Keratinocyte (primary cell): ENCODE measurements around the gene UBE2D3. TPM values are rescaled to one million over a fixed set of nuclear protein-coding genes. Genes with fewer than 3 reads are reported as not detected.

Experiments
- DNase-seq: peaks from one replicate; pipeline ENCODE4 v3.0.0-alpha.2; 2011; ENCODE audit warnings: low read depth, missing footprints, low spot score
- FAIRE-seq: peaks from 2 replicates; lab custom pipeline; 2011; peaks lifted over from hg19 to GRCh38; lab: Jason Lieb, UNC
- H2AFZ ChIP-seq: 2 replicates; pipeline ENCODE4 v1.6.0; 2012; ENCODE audit warnings: low read length, control low read depth, inconsistent platforms; ENCODE audit not compliant: control insufficient read depth
- H3K27ac ChIP-seq: 2 replicates; pipeline ENCODE4 v1.5.1; 2011; ENCODE audit warnings: low read length; ENCODE audit not compliant: control insufficient read depth, insufficient read depth
- H3K27me3 ChIP-seq: 3 replicates; pipeline ENCODE4 v1.6.0; 2011; ENCODE audit warnings: low read length; ENCODE audit not compliant: control insufficient read depth, insufficient read depth; ENCODE audit errors: extremely low read depth
- H3K36me3 ChIP-seq, 2 experiments: 2 replicates in 1 of 2; 3 replicates in 1 of 2; pipeline ENCODE4 v1.5.1; 2011; ENCODE audit warnings: low read length in 2 of 2, mild to moderate bottlenecking in 1 of 2; ENCODE audit not compliant: control insufficient read depth in 2 of 2, insufficient read depth in 2 of 2; ENCODE audit errors: extremely low read depth in 1 of 2
- H3K4me1 ChIP-seq: 3 replicates; pipeline ENCODE4 v1.5.1; 2011; ENCODE audit warnings: low read length; ENCODE audit not compliant: control insufficient read depth, insufficient read depth; ENCODE audit errors: extremely low read depth
- H3K4me2 ChIP-seq: 3 replicates; pipeline ENCODE4 v1.6.0; 2011; ENCODE audit warnings: low read depth, low read length; ENCODE audit not compliant: control insufficient read depth, insufficient read depth; ENCODE audit errors: extremely low read depth
- H3K4me3 ChIP-seq, 3 experiments: fragments of 200-600 bp in 1 of 3; sonication (generic) in 1 of 3; 2 replicates in 2 of 3; 3 replicates in 1 of 3; pipeline ENCODE4 v1.5.1; 2011 to 2016; ENCODE audit warnings: low read length in 3 of 3, mild to moderate bottlenecking in 3 of 3, control low read depth in 2 of 3, inconsistent platforms in 1 of 3, low read depth in 1 of 3, mixed read lengths in 1 of 3, mixed run types in 1 of 3, moderate library complexity in 1 of 3; ENCODE audit not compliant: control insufficient read depth in 2 of 3, insufficient read depth in 2 of 3; ENCODE audit errors: extremely low read depth in 1 of 3
- H3K79me2 ChIP-seq: 2 replicates; pipeline ENCODE4 v1.6.0; 2012; ENCODE audit warnings: low read length; ENCODE audit not compliant: control insufficient read depth, insufficient read depth
- H3K9ac ChIP-seq: 3 replicates; pipeline ENCODE4 v1.6.0; 2011; ENCODE audit warnings: low read length; ENCODE audit not compliant: control insufficient read depth, insufficient read depth; ENCODE audit errors: extremely low read depth
- H3K9me1 ChIP-seq: 3 replicates; pipeline ENCODE4 v1.6.0; 2011; ENCODE audit warnings: low read length; ENCODE audit not compliant: control insufficient read depth, insufficient read depth; ENCODE audit errors: extremely low read depth
- H3K9me3 ChIP-seq: 2 replicates; pipeline ENCODE4 v1.5.1; 2012; ENCODE audit warnings: low read depth, low read length; ENCODE audit not compliant: control insufficient read depth
- H4K20me1 ChIP-seq: 3 replicates; pipeline ENCODE4 v1.6.0; 2011; ENCODE audit warnings: low read length; ENCODE audit not compliant: control insufficient read depth, insufficient read depth; ENCODE audit errors: extremely low read depth
- EZH2 ChIP-seq: IDR thresholded peaks from one replicate; pipeline ENCODE4 v1.6.1; 2012; ENCODE audit warnings: inconsistent platforms, mild to moderate bottlenecking, low read length, moderate library complexity
- dilution Hi-C: fragments of 300-500 bp; cut with MboI; formaldehyde crosslinking; loops from one replicate; pipeline ENCODE4 v1.7.0; 2020; ENCODE audit warnings: low sequenced_read_pairs; ENCODE audit not compliant: extremely low pct_ligation_motif_present
- polyA plus RNA-seq, 5 experiments: library from polyadenylated mRNA; depleted of rRNA in 3 of 5; stranded (reverse) in 3 of 5; stranded (forward) in 1 of 5; unstranded in 1 of 5; fragments of >200 nt; gene quantifications; 1 replicate in 1 of 5; 2 replicates in 3 of 5; 3 replicates in 1 of 5; pipeline versions ENCODE4 v1.2.1 to v1.2.3, GENCODE V29; 2011 to 2012; ENCODE audit warnings: missing spikeins in 2 of 5, low read depth in 1 of 5, low replicate concordance in 1 of 5
- TF ChIP-seq, protein P1 (sequence below), 3 experiments: IDR thresholded peaks in 1 of 3; conservative IDR thresholded peaks in 1 of 3; optimal IDR thresholded peaks in 1 of 3; 2 replicates in 2 of 3; 3 replicates in 1 of 3; pipeline versions ENCODE3 to v1.5.1; 2011; ENCODE audit warnings: low read length in 3 of 3, mild to moderate bottlenecking in 3 of 3, moderate library complexity in 2 of 3, control low read depth in 1 of 3, inconsistent platforms in 1 of 3; ENCODE audit not compliant: insufficient read depth in 2 of 3; ENCODE audit errors: extremely low read depth in 1 of 3

Gene UBE2D3
- polyA plus RNA-seq, 1 donor (not counting 4 experiments of a cell fraction or from before 2014, with no cell fraction given) = 567 TPM

DNA sequence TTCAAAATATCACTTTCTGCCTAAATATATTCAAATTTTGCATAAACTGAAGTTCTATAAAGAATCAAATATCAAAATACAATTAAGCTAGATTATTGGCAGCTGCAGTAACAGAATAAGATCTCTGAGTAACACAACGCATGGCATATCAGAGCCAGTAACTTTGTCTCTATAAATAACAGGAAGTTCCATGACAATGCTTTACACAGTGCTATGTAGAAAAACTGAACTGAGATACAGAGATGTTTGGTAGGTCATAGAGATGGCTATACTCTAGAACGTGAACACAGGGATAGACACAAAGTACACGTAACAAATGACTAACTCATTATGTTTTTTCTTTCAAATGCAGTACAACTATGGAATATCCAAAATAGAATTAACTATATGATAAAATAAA is 18.2 kb downstream of the UBE2D3 start:
- peak; percentile 32 for FAIRE-seq
- Histone ChIP-seq H3K9ac (no peak overlapping the region), H3K79me2 (peaks cover 98% of the 10 kb centered on the region), H3K27me3 (no peaks in the 10 kb centered on the region), H3K9me1 (no peaks in the 10 kb centered on the region), H3K4me1 (peaks cover 7% of the 10 kb centered on the region), H3K4me3 (no peak overlapping the region), H3K9me3 (no peaks in the 10 kb centered on the region), H3K4me2 (no peak overlapping the region), H4K20me1 (peaks cover 10% of the 10 kb centered on the region), H3K27ac (no peak overlapping the region), H3K36me3 (peaks cover 6 to 15% of the 10 kb centered on the region in 2 experiments), H2AFZ (no peak overlapping the region)
- dilution Hi-C loops = no loop called here
- DNase-seq = no peak
- TF ChIP-seq EZH2 = no peak
- TF ChIP-seq, protein P1, sequence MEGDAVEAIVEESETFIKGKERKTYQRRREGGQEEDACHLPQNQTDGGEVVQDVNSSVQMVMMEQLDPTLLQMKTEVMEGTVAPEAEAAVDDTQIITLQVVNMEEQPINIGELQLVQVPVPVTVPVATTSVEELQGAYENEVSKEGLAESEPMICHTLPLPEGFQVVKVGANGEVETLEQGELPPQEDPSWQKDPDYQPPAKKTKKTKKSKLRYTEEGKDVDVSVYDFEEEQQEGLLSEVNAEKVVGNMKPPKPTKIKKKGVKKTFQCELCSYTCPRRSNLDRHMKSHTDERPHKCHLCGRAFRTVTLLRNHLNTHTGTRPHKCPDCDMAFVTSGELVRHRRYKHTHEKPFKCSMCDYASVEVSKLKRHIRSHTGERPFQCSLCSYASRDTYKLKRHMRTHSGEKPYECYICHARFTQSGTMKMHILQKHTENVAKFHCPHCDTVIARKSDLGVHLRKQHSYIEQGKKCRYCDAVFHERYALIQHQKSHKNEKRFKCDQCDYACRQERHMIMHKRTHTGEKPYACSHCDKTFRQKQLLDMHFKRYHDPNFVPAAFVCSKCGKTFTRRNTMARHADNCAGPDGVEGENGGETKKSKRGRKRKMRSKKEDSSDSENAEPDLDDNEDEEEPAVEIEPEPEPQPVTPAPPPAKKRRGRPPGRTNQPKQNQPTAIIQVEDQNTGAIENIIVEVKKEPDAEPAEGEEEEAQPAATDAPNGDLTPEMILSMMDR (optimal IDR thresholded peaks at IDR 0.05 in 1 of 3, IDR thresholded peaks at IDR 0.05 in 1 of 3, conservative IDR thresholded peaks at IDR 0.05 in 1 of 3; ENCODE audit: extremely low read depth in 1 of 3, insufficient read depth in 2 of 3, low read length in 3 of 3) = no peak

DNA sequence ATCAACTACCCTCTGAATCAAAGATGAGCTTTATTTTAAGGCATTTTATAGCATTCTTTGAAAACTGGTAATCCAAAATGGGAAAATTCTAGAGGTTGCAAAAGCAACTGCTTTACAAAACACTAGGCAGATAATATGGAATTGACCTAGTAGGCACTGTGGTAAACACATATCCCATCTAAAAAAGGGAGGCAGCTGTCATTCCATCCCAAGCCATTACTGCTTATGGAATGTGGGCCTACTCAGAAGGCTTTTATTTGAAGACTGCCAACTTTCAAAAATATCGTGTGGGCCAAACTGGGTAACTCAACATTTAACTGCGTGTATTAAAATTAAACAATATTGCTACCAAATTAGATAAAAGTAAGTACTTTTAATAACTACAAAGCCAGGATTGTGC is 19.3 kb downstream of the UBE2D3 start:
- no peak for FAIRE-seq
- H3K36me3 ChIP-seq = peaks cover 8 to 15% of the 10 kb centered on the region in 2 experiments

More for the DNA sequence above, 19.3 kb downstream of the UBE2D3 start:
- Histone ChIP-seq H4K20me1 (peaks cover 3% of the 10 kb centered on the region), H3K79me2 (peaks cover 97% of the 10 kb centered on the region), H3K27ac (no peak overlapping the region), H3K4me1 (peaks cover 7% of the 10 kb centered on the region), H3K9me3 (no peaks in the 10 kb centered on the region), H3K9me1 (no peaks in the 10 kb centered on the region), H3K9ac (no peak overlapping the region), H3K27me3 (no peaks in the 10 kb centered on the region), H3K4me2 (no peak overlapping the region), H3K4me3 (no peak overlapping the region), H2AFZ (no peak overlapping the region)
- no peak for DNase-seq
- TF ChIP-seq, protein P1 (optimal IDR thresholded peaks at IDR 0.05 in 1 of 3, IDR thresholded peaks at IDR 0.05 in 1 of 3, conservative IDR thresholded peaks at IDR 0.05 in 1 of 3; ENCODE audit: extremely low read depth in 1 of 3, insufficient read depth in 2 of 3, low read length in 3 of 3) = no peak
- no peak for TF ChIP-seq EZH2
- dilution Hi-C loops = no loop called here
